ENCODE measurements around the gene AKT1S1. TPM values are rescaled to one million over a fixed set of nuclear protein-coding genes. Genes with fewer than 3 reads are reported as not detected.

Gene AKT1S1
- total RNA-seq, 1 donor from 2014 or later, result 48.2 TPM

- no peak for TF ChIP-seq CTCF (IDR thresholded peaks at IDR 0.05; ENCODE audit: unreplicated experiment)
- peaks cover 24% of the 10 kb centered on the region for H3K4me1 Mint-ChIP-seq (ENCODE audit: unreplicated experiment)
- H3K27ac Mint-ChIP-seq (ENCODE audit: unreplicated experiment), result peak overlapping the region; percentile 52
- DNase-seq (ENCODE audit: low spot score), result no peak
- H3K4me3 Mint-ChIP-seq (ENCODE audit: unreplicated experiment), result peak overlapping the region; percentile 79
- H3K36me3 Mint-ChIP-seq (ENCODE audit: low read depth, unreplicated experiment), result peaks cover 5% of the 10 kb centered on the region
- H3K9me3 Mint-ChIP-seq (ENCODE audit: unreplicated experiment), result no peaks in the 10 kb centered on the region
- peaks cover 26% of the 10 kb centered on the region for H3K27me3 Mint-ChIP-seq (ENCODE audit: unreplicated experiment)
Measured at GRCh38 chr19:49872245-49873128, 4.7 kb downstream of the AKT1S1 start.

- H3K27me3 Mint-ChIP-seq (ENCODE audit: unreplicated experiment), result peaks cover 28% of the 10 kb centered on the region
- H3K27ac Mint-ChIP-seq (ENCODE audit: unreplicated experiment), result no peak overlapping the region
- no peaks in the 10 kb centered on the region for H3K9me3 Mint-ChIP-seq (ENCODE audit: unreplicated experiment)
- peaks cover 28% of the 10 kb centered on the region for H3K4me1 Mint-ChIP-seq (ENCODE audit: unreplicated experiment)
- H3K36me3 Mint-ChIP-seq (ENCODE audit: low read depth, unreplicated experiment), result peaks cover 8% of the 10 kb centered on the region
- no peak for TF ChIP-seq CTCF (IDR thresholded peaks at IDR 0.05; ENCODE audit: unreplicated experiment)
- no peak for DNase-seq (ENCODE audit: low spot score)
- H3K4me3 Mint-ChIP-seq (ENCODE audit: unreplicated experiment), result peak overlapping the region; percentile 79
Measured at GRCh38 chr19:49871349-49871985, 5.7 kb downstream of the AKT1S1 start.

- Mint-ChIP-seq H3K27ac (ENCODE audit: unreplicated experiment) (peak overlapping the region; percentile 89), H3K36me3 (ENCODE audit: low read depth, unreplicated experiment) (peaks cover 16% of the 10 kb centered on the region), H3K4me3 (ENCODE audit: unreplicated experiment) (peak overlapping the region; percentile 87), H3K4me1 (ENCODE audit: unreplicated experiment) (peaks cover 32% of the 10 kb centered on the region), H3K9me3 (ENCODE audit: unreplicated experiment) (no peaks in the 10 kb centered on the region), H3K27me3 (ENCODE audit: unreplicated experiment) (peaks cover 28% of the 10 kb centered on the region)
- DNase-seq (ENCODE audit: low spot score), result no peak
- no peak for TF ChIP-seq CTCF (IDR thresholded peaks at IDR 0.05; ENCODE audit: unreplicated experiment)
Measured at GRCh38 chr19:49870309-49870901, 6.8 kb downstream of the AKT1S1 start.

GRCh38 chr19:49869484-49870308, 7.5 kb downstream of the AKT1S1 start:
- Mint-ChIP-seq H3K4me1 (ENCODE audit: unreplicated experiment) (peaks cover 29% of the 10 kb centered on the region), H3K27me3 (ENCODE audit: unreplicated experiment) (peaks cover 33% of the 10 kb centered on the region), H3K36me3 (ENCODE audit: low read depth, unreplicated experiment) (peaks cover 22% of the 10 kb centered on the region), H3K9me3 (ENCODE audit: unreplicated experiment) (no peaks in the 10 kb centered on the region), H3K4me3 (ENCODE audit: unreplicated experiment) (peak overlapping the region; percentile 87), H3K27ac (ENCODE audit: unreplicated experiment) (peak overlapping the region; percentile 89)
- DNase-seq (ENCODE audit: low spot score), result peak; percentile 98
- no peak for TF ChIP-seq CTCF (IDR thresholded peaks at IDR 0.05; ENCODE audit: unreplicated experiment)
